ENCODE measurements around the gene SLC35F6.

SLC35F6 gene

DNA sequence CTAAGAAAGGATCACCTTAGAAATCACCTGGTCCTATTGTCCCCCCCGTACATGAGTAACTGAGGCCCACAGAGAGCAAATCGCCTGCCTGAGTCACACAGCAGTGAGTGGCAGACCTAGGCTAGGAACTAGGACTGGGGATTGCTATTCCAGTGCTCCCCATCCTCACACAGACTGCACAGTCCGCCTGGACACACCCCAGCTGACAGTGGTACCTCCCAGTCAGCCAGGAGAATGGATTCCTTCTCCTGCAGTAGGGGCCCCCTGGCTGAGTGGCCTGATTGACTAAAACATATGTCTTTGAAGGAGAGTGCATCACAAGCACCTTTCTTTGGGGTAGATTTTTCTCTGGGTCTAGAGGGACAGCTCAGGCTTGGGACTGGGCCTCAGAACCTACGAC is 32.4 kb upstream of the SLC35F6 start:
- H3K4me3 ChIP-seq (ENCODE audit: low read depth, low read length) = no peak overlapping the region
- TF ChIP-seq, protein P1, sequence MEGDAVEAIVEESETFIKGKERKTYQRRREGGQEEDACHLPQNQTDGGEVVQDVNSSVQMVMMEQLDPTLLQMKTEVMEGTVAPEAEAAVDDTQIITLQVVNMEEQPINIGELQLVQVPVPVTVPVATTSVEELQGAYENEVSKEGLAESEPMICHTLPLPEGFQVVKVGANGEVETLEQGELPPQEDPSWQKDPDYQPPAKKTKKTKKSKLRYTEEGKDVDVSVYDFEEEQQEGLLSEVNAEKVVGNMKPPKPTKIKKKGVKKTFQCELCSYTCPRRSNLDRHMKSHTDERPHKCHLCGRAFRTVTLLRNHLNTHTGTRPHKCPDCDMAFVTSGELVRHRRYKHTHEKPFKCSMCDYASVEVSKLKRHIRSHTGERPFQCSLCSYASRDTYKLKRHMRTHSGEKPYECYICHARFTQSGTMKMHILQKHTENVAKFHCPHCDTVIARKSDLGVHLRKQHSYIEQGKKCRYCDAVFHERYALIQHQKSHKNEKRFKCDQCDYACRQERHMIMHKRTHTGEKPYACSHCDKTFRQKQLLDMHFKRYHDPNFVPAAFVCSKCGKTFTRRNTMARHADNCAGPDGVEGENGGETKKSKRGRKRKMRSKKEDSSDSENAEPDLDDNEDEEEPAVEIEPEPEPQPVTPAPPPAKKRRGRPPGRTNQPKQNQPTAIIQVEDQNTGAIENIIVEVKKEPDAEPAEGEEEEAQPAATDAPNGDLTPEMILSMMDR (IDR thresholded peaks at IDR 0.05; ENCODE audit: low read depth, low read length) = no peak

DNA sequence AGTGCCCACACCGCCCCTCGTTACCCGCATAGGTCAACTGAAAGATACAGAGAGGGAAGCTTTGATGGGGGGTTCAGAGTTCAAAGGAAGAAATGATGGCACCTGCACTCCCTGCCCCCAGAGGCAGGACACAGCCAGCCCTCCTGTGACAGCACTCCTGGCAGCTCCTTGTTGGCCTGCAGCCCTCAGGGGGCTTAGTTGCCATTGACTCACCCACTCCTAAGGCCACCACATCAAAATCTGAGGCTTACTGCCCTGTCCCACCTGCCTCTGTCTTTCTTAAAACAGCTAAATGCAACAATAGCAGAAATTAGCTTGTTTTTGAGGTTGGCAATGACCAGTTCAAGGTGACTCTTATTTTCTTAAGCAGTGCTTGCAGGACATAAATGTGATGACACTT is 31.6 kb upstream of the SLC35F6 start:
- H3K4me3 ChIP-seq (ENCODE audit: low read depth, low read length) = no peak overlapping the region
- TF ChIP-seq, protein P1 (IDR thresholded peaks at IDR 0.05; ENCODE audit: low read depth, low read length) = no peak

DNA sequence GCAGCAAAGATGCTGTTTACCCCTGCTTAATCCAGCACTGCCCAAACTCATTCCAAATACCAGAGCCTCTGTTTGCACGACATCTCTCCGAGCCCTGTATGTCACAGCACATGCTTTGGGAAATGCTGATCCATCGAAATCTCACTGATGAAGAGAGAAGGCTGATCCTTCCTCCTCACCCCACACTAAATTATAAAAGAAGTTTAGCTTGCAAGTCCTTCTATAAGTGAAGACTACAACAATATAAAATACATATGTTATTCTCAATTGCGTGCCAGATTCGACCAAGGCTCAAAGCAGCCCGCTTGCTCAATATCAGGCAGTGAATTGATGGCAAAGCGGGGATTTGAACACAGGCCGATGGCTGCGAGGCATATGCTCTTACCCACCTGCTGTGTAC is 30.7 kb upstream of the SLC35F6 start:
- TF ChIP-seq, protein P1 (IDR thresholded peaks at IDR 0.05; ENCODE audit: low read depth, low read length) = no peak
- no peak overlapping the region for H3K4me3 ChIP-seq (ENCODE audit: low read depth, low read length)

DNA sequence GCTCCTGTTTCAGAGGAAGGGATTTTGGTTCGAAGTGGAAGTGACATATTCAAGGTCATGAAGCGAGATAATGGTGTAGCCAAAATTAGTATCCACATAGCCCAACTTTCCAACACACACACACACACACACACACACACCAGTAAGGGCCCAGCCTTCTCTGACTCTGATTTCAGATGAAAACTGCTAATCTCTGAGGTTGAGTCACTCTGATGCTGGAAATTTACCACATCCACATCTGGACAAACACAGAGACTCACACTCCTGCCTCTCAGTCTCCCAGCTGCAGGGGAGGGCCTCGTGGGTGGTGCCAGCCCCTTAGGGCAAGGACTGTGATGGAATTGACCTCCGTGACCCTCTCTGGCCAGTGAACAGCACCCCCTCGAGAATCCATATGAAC is 29.0 kb upstream of the SLC35F6 start:
- no peak overlapping the region for H3K4me3 ChIP-seq (ENCODE audit: low read depth, low read length)
- TF ChIP-seq, protein P1 (IDR thresholded peaks at IDR 0.05; ENCODE audit: low read depth, low read length) = no peak

DNA sequence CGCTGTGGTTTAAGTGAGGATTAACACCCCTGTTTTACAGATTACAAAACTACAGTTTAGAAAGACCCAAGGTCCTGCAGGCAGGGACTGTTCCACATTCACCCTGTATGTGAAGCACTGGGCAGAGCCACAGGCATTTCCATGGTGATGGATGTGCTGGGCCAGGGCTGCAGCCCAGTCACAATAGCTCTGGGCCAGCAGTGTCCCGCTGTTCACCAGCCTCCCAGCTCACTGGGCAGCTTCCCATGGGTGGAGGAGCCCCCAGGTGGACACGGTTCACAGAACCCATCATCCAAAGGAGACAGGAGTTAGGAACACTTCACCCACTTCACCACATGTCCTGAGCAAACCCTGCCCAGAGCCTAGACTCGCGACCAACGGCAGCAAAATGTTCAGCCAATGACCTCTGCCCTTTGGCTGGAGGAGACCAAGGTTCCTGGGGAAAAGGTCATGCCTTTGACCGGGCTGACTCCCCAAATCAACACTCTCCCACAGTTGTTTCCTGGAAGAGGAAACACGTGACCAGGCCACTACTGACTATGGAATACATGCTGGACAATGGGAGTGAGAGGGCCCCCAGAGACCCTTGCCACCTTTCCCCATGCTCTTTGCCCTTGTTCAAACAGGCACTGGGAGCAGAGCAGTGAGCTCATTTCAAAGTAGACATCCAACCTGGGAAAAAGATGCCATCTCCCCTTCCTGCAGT is 28.0 kb upstream of the SLC35F6 start:
- TF ChIP-seq, protein P1 (IDR thresholded peaks at IDR 0.05; ENCODE audit: low read depth, low read length) = no peak
- H3K4me3 ChIP-seq (ENCODE audit: low read depth, low read length) = no peak overlapping the region

DNA sequence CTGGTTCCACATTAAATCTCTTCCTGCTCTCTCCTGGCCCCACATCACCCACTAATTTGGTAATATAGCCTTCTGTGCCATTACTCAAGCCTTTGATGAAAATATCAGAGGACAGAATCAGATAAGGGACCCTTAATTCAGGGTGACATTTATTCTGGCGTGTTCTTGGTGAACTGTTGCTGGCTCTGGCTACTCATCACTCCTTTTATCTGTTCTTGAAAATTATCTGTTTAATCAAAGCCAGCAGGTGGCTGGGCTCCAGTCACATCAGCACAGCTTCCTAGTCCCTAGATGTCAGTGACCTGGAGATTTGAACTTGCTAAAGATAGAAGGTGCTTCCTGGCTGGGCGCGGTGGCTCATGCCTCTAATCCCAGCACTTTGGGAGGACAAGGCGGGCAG is 26.9 kb upstream of the SLC35F6 start:
- TF ChIP-seq, protein P1 (IDR thresholded peaks at IDR 0.05; ENCODE audit: low read depth, low read length) = no peak
- H3K4me3 ChIP-seq (ENCODE audit: low read depth, low read length) = no peak overlapping the region

DNA sequence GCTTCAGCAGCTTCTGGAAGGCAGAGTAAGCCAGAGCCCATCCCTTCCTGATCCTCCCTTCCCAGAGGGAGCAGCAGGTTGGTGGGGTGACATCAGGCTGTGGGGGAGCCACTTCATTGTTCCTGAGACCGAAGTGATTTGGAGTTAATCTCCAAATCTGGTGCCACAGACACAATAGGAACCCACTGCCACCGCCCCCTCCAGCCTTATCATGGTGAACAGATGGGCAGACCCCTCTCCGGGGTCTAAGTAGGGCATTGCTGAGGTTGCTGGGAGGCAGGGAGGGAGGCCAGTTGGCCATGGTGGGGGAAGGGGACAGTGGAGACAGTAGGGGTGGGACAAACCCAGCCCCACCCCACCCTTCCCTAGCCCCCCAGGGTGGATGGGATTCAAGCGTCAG is 25.6 kb upstream of the SLC35F6 start:
- H3K4me3 ChIP-seq (ENCODE audit: low read depth, low read length) = no peak overlapping the region
- TF ChIP-seq, protein P1 (IDR thresholded peaks at IDR 0.05; ENCODE audit: low read depth, low read length) = no peak

Data from WI38 (cell line).